ENCODE measurements around the gene RPS6KA4. TPM values are rescaled to one million over a fixed set of nuclear protein-coding genes. Genes with fewer than 3 reads are reported as not detected.

The RPS6KA4 gene
- polyA plus RNA-seq, 1 donor (not counting 4 experiments of a cell fraction or from before 2014, with no cell fraction given) = 52.4 TPM

GRCh38 chr11:64388894-64389293 is 29.9 kb downstream of the RPS6KA4 start:
- no peak overlapping the region for H3K9ac ChIP-seq (ENCODE audit: control insufficient read depth, extremely low read depth, insufficient read depth, low read length)
- H2AFZ ChIP-seq (ENCODE audit: control insufficient read depth, low read length) = no peak overlapping the region
- H3K4me2 ChIP-seq (ENCODE audit: control insufficient read depth, extremely low read depth, insufficient read depth, low read depth, low read length) = no peak overlapping the region
- no peaks in the 10 kb centered on the region for H3K9me3 ChIP-seq (ENCODE audit: control insufficient read depth, low read depth, low read length)
- H3K27me3 ChIP-seq (ENCODE audit: control insufficient read depth, extremely low read depth, insufficient read depth, low read length) = peaks cover 21% of the 10 kb centered on the region
- TF ChIP-seq EZH2 (IDR thresholded peaks at IDR 0.05; ENCODE audit: low read length) (no peak), CTCF (optimal IDR thresholded peaks at IDR 0.05 in 1 of 3, IDR thresholded peaks at IDR 0.05 in 1 of 3, conservative IDR thresholded peaks at IDR 0.05 in 1 of 3; ENCODE audit: extremely low read depth in 1 of 3, insufficient read depth in 2 of 3, low read length in 3 of 3) (no peak)
- DNase-seq (ENCODE audit: low read depth, low spot score) (no peak), FAIRE-seq (no peak)
- no peak overlapping the region for H3K4me3 ChIP-seq (ENCODE audit: control insufficient read depth in 2 of 3, extremely low read depth in 1 of 3, insufficient read depth in 2 of 3, low read depth in 1 of 3, low read length in 3 of 3)
- no peak overlapping the region for H3K27ac ChIP-seq (ENCODE audit: control insufficient read depth, insufficient read depth, low read length)
- no peaks in the 10 kb centered on the region for H3K36me3 ChIP-seq (ENCODE audit: control insufficient read depth in 2 of 2, extremely low read depth in 1 of 2, insufficient read depth in 2 of 2, low read length in 2 of 2)
- H3K79me2 ChIP-seq (ENCODE audit: control insufficient read depth, insufficient read depth, low read length) = no peaks in the 10 kb centered on the region
- no peaks in the 10 kb centered on the region for H3K9me1 ChIP-seq (ENCODE audit: control insufficient read depth, extremely low read depth, insufficient read depth, low read length)
- no peaks in the 10 kb centered on the region for H4K20me1 ChIP-seq (ENCODE audit: control insufficient read depth, extremely low read depth, insufficient read depth, low read length)
- dilution Hi-C loops (cut with MboI; ENCODE audit: extremely low pct_ligation_motif_present, low sequenced_read_pairs) = no loop called here
- H3K4me1 ChIP-seq (ENCODE audit: control insufficient read depth, extremely low read depth, insufficient read depth, low read length) = no peaks in the 10 kb centered on the region

- Histone ChIP-seq H3K79me2 (ENCODE audit: control insufficient read depth, insufficient read depth, low read length) (no peaks in the 10 kb centered on the region), H3K36me3 (ENCODE audit: control insufficient read depth in 2 of 2, extremely low read depth in 1 of 2, insufficient read depth in 2 of 2, low read length in 2 of 2) (no peaks in the 10 kb centered on the region), H2AFZ (ENCODE audit: control insufficient read depth, low read length) (no peak overlapping the region), H3K27ac (ENCODE audit: control insufficient read depth, insufficient read depth, low read length) (no peak overlapping the region), H3K4me3 (ENCODE audit: control insufficient read depth in 2 of 3, extremely low read depth in 1 of 3, insufficient read depth in 2 of 3, low read depth in 1 of 3, low read length in 3 of 3) (no peak overlapping the region), H3K27me3 (ENCODE audit: control insufficient read depth, extremely low read depth, insufficient read depth, low read length) (peaks cover 14% of the 10 kb centered on the region), H3K9me3 (ENCODE audit: control insufficient read depth, low read depth, low read length) (no peaks in the 10 kb centered on the region), H3K9me1 (ENCODE audit: control insufficient read depth, extremely low read depth, insufficient read depth, low read length) (no peaks in the 10 kb centered on the region), H3K4me2 (ENCODE audit: control insufficient read depth, extremely low read depth, insufficient read depth, low read depth, low read length) (no peak overlapping the region), H3K4me1 (ENCODE audit: control insufficient read depth, extremely low read depth, insufficient read depth, low read length) (no peaks in the 10 kb centered on the region), H4K20me1 (ENCODE audit: control insufficient read depth, extremely low read depth, insufficient read depth, low read length) (no peaks in the 10 kb centered on the region), H3K9ac (ENCODE audit: control insufficient read depth, extremely low read depth, insufficient read depth, low read length) (no peak overlapping the region)
- DNase-seq (ENCODE audit: low read depth, low spot score) (no peak), FAIRE-seq (no peak)
- TF ChIP-seq EZH2 (IDR thresholded peaks at IDR 0.05; ENCODE audit: low read length) (no peak), CTCF (optimal IDR thresholded peaks at IDR 0.05 in 1 of 3, IDR thresholded peaks at IDR 0.05 in 1 of 3, conservative IDR thresholded peaks at IDR 0.05 in 1 of 3; ENCODE audit: extremely low read depth in 1 of 3, insufficient read depth in 2 of 3, low read length in 3 of 3) (no peak)
- dilution Hi-C loops (cut with MboI; ENCODE audit: extremely low pct_ligation_motif_present, low sequenced_read_pairs) = no loop called here
Observed at GRCh38 chr11:64389851-64390250, 30.9 kb downstream of the RPS6KA4 start.
